ENCODE data around the gene OR2J2.
"Not testable (repeated sequence)": the region's sequence is repeated elsewhere in the genome, so short reads cannot be mapped to it uniquely, and the experiment has no call there.

The OR2J2 gene

DNA sequence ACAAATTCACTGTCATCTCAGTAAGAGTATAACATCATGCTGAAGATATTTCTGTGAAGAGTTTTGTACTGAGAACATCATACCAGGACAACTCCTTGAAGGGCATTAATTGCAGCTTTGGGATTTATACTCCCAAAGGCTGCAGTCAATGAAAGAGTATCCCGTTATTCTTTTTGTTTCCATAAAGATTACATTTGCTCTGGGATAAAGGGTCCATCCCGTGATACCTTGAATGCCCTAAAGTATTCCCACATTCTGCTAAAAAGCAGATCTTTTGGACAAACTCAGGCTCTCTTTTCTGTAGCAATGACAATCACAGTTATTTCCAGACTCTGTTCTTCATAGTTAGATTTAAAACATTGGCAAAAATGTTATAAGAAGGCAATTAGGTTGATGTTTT, at the start of gene OR2J2:
TSS of gene OR2J2 (plus strand) at position 301 of the 400 bp plus-strand sequence. CDS start 2,729 bp downstream, outside the sequence.
- not testable (repeated sequence) for DNase-seq (ENCODE audit: low read depth in 2 of 3, low spot score in 1 of 3)

DNA sequence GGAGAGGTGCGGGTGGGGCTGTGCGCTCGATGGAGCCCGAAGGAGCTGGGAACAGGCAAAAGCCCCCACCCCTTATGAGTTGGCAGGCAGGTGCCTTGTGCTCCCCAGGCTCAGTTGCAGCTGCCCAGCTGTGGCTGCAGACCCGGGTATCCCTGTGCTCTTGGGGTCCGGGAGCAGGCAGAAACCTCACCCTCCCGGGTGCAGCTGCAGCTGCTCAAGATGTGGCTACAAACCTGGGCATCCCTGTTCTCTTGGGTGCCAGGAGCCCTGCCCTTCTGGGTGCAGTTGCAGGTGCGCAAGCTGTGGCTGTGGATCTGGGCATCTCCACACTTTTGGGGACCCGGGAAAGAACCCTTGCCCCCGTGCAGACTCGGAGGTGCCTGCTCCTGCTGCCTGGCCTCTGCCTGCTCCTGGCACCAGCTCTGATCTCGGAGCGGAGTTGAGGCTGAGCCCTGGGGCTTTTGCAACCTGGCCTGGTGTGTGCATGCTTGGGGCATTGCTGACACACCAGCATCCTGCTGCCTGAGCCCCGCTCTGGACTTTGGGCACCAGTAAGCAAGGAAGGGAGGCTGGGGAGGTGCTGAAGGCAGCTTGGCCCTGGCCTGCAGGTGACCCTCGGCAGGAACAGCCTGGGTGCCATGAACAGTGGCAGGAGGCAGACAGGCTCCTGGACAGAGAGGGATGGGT, 41.2 kb upstream of the OR2J2 start:
- DNase-seq (ENCODE audit: low read depth in 2 of 3, low spot score in 1 of 3), result no peak

DNA sequence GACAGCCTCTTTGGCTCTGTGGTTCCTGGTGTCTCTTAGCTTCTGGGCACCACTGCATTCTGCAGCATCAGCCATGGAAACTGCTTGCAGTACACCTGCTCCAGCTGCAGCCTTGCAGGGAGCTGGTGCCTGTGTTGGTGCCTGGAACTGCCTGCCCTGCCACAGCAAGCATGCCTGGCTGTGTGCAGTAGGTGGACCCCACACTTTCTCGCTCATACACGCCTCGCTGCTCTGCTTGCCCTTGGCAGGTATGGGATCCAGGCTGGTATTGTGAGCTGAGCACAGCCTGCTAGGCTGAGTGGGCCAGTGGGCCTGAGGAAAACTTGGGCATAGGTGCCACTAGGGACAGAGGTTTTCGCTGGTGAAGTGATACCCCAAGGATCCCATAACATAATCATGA, 40.1 kb upstream of the OR2J2 start:
- no peak for DNase-seq (ENCODE audit: low read depth in 2 of 3, low spot score in 1 of 3)

DNA sequence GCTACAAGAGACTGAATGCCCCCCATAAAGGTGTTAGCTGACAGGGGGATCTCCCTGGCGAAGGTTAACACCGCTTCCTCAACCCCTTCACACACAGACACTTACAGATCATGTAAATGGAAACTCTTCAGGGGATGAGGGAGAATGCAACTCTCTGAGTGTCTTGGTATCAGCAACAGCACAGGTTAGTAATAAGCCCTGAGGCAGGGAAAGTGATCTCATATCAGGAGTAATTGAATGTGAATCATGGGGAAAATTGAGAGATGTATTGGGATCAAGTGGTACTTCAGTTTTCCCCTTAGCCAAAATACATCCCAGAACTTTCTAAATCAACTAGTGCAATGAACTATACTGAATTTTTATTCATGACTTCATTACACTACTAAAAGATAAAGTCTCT, 39.0 kb upstream of the OR2J2 start:
- no peak for DNase-seq (ENCODE audit: low read depth in 2 of 3, low spot score in 1 of 3)

DNA sequence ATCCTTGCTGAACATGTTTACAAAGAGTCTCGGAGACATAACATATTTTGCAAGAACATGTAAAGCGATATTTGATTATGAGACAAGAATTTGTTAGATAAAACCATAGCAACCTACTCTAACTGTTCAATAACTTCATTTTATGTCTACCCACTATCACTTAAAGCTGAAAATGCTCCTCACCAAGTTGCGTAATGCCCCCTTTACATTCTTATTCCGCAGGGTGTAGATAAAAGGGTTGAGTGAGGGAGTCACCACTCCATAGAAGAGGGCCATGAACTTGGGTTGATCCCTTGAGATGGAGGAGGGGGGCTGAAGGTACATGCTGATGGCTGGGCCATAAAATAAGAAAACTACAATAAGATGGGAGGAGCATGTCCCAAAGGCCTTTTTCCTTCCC, 33.0 kb upstream of the OR2J2 start:
- DNase-seq (ENCODE audit: low read depth in 2 of 3, low spot score in 1 of 3), result no peak

DNA sequence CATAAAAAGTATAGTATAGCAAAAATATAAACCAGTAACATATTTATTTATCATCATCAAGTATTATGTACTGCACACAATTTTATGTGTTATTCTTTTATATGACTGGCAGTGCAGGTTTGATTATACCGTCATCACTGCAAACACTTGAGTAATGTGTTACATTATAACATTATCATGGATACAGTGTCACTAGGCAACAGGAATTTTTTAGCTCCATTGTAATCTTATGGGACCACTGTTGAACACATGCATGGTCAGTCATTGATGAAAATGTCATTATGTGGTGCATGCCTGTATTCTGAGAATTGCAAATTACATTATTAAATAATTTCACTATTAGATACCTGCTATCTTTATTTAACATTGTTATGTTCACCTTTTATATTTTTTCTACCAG, 29.1 kb upstream of the OR2J2 start:
- no peak for DNase-seq (ENCODE audit: low read depth in 2 of 3, low spot score in 1 of 3)

DNA sequence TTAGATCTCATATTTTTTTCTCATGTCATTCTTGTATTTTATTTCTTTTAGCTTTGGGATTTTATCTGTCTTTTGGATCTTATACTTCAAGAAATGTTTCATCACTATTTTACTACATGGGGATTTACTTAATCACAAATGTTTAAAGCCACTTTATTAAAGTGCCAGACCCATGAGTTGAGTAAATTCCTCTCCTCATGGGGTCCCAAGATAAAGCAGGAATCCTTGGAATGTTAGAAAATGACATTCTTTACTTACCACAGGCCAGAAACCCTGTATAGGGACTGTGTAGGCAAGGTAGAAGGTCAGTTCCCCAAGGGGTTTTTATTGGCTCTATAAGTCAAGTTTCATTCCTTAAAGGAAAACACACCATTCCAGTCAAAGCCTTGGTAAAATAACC, 28.4 kb upstream of the OR2J2 start:
- DNase-seq (ENCODE audit: low read depth in 2 of 3, low spot score in 1 of 3), result no peak

DNA sequence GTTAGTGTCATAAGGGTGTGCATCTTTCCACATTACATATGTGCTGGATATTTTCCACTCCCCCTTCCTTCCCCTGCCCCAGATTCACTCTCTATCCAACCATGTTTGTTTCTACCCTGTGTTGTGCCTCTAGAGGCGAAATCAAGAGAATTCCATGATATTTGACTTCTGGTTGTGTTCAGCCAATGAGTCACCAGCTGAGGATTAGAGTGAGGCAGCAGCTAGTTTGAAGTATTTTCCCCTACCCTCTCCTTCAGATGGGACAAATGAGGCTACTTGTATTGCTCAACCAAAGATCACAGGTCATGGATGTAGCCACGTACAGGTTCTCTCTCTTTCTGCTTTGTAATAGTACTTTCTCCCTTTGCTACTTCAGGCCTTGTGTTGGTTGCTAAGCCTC, 24.5 kb upstream of the OR2J2 start:
- DNase-seq (ENCODE audit: low read depth in 2 of 3, low spot score in 1 of 3), result no peak

DNA sequence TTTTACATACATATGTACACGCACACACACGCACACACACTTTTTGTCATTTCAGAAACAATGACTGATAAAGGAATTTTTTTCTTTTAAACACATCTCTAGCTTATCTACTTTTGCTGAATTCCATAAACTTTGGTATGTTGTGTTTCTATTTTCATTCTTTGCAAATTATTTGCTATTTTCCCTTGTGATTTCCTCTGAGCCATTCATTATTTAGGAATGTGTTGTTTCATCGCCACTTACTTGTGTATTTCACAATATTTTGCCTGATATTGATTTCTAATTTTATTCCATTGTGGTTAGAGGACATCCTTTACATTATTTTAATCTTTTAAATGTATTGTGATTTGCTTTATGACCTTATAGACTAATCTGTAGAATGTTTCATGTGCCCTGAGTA, 23.6 kb upstream of the OR2J2 start:
- DNase-seq (ENCODE audit: low read depth in 2 of 3, low spot score in 1 of 3), result no peak

DNA sequence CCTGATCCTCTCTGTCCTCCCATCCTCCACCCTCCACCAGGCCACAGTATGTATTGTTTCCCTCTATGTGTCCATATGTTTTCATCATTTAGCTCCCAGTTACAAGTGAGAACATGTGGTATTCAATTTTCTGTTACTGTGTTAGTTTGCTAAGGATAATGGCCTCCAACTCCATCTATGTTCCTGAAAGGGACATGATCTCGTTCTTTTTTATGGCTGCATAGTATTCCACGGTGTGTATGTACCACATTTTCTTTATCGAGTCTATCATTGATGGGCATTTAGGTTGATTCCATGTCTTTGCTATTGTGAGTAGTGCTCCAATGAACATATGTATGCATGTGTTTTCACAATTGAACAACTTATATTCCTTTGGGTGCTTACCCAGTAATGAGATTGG, 21.3 kb upstream of the OR2J2 start:
- not testable (repeated sequence) for DNase-seq (ENCODE audit: low read depth in 2 of 3, low spot score in 1 of 3)

DNA sequence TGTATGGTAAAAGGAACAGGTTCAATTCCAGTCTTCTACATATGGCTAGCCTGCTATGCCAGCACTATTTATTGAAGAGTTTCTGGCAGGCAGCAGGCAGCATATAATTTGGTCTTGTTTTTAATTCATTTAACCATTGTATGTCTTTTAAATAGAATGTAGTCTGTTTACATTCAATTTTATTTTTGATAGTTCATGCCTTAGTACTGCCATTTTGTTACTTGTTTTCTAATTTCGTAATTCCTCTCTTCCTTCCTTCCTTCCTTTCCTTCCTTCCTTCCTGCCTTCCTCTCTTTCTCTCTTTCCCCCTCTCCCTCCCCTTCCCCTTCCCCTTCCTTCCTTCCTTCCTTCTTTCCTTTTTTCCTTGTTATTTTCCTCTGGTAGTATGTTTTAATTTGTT, 17.6 kb upstream of the OR2J2 start:
- DNase-seq (ENCODE audit: low read depth in 2 of 3, low spot score in 1 of 3), result no peak

DNA sequence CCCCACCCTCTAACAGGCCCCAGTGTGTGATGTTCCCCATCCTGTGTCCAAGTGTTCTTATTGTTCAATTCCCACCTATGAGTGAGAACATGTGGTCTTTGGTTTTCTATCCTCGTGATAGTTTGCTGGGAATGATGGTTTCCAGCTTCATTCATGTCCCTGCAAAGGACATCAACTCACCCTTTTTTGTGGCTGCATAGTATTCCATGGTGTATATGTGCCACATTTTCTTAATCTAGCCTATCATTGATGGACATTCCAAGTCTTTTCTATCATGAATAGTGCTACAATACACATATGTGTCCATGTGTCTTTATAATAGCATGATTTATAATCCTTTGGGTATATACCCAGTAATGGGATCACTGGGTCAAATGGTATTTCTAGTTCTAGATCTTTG, 15.5 kb upstream of the OR2J2 start:
- DNase-seq (ENCODE audit: low read depth in 2 of 3, low spot score in 1 of 3), result not testable (repeated sequence)

DNA sequence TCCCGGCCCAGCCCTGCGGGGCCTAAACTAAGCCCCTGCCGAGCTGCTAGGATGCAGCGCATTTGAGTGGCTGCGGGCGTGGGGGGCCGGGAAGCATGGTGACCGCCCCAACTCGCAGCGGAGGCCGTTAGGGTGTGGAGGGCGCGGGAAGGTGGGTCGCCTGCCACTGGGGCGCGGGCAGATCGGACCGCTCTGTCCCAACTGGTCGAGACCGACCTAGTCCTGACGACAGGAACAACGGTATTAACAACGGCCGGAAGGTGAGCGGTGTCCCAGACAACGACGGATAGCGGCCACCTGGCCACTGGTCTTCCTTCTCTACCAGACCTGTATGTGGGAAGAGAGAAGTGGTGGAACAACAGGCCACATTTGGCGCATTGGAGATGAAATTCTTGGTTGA, 10.8 kb upstream of the OR2J2 start:
- DNase-seq (ENCODE audit: low read depth in 2 of 3, low spot score in 1 of 3), result not testable (repeated sequence)

DNA sequence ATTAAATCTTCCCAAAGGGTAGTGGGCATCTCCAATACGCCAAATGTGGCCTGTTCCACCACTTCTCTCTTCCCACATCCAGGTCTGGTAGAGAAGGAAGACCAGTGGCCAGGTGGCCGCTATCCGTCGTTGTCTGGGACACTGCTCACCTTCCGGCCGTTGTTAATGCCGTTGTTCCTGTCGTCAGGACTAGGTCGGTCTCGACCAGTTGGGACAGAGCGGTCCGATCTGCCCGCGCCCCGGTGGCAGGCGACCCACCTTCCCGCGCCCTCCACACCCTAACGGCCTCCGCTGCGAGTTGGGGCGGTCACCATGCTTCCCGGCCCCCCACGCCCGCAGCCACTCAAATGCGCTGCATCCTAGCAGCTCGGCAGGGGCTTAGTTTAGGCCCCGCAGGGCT, 5.1 kb upstream of the OR2J2 start:
- not testable (repeated sequence) for DNase-seq (ENCODE audit: low read depth in 2 of 3, low spot score in 1 of 3)

DNA sequence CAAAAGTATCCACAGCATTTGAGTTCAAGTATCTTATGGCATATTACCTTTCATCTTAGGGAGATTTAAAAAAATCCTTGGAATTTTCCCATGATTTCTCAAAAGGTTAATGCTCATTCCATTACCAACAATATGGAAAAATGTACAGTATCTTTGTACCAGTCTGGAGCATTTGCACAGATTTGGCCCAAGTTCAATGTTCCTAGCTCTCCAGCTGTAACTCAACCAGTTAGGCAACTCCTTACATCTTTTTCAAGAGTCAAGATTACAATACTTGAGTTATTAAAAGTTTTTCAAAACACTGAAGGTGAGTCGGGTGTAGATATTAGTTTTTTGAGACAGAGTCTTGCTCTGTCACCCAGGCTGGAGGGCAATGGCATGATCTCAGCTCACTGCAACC, 1.0 kb downstream of the OR2J2 start:
- no peak for DNase-seq (ENCODE audit: low read depth in 2 of 3, low spot score in 1 of 3)

DNA sequence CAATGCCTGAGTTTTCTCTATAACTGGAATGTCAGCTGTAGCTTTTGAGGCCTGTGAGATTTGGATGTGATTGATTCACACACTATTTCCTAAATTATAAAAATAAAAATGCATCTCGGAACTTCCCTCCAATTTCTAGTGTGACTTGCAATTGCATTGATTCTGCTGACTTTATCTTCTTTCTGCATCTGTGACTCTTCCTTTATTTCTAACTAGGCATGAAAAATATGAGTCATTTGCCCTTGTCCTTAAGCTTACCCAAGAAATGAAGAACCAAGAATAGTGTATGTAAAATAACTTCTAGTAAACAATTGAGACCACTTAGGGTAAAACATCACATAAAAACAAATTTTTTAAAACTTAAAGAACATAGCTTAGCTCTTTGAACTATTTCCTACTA, 12.9 kb downstream of the OR2J2 start:
- DNase-seq (ENCODE audit: low read depth in 2 of 3, low spot score in 1 of 3), result no peak

DNA sequence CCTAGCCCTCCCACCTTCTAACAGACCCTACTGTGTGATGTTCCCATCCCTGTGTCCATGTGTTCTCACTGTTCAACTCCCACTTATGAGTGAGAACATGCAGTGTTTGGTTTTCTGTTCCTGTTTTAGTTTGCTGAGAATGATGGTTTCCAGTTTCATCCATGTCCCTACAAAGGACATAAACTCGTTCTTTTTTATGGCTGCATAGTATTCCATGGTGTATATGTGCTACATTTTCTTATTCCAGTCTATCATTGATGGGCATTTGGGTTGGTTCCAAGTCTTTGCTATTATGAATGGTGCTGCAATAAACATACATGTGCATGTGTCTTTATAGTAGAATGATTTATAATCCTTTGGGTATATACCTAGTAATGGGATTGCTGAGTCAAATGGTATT, 18.0 kb downstream of the OR2J2 start:
- not testable (repeated sequence) for DNase-seq (ENCODE audit: low read depth in 2 of 3, low spot score in 1 of 3)

DNA sequence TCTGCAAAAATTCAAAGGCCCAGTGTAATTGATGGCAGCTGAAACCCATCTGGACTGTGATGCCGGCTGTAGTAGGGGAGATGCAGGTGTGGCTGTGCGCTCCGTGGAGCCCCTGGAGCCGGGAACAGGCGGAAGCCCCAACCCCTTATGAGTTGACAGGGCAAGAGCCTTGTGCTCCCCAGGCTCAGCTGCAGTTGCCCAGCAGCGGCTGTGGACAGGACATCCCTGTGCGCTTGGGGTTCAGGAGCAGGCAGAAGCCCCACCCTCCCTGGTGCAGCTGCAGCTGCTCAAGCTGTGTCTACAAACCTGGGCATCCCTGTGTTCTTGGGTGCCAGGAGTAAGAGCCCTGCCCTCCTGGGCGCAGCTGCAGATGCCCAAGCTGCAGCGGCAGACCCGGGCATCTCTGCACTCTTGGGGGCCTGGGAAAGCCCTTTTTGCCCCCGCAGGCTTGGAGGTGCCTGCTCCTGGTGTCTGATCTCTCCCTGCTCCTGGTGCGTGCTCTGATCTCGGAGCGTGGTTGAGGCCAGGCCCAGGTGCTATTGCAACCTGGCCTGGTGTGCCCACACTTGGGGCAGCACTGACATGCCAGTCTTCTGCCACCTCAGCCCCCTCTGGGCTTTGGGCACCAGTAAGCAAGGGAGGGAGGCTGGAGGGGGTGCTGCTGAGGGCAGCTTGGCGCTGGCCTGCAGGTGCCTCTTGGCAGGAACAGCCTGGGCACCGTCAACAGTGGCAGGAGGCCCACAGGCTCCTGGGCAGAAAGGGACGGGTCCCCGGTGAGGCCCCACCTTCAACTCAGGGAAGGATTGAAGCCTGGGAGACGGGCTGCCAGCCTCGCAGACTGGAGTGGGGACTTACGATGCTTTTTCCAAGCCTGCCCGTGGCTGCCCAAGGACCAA, 30.3 kb downstream of the OR2J2 start:
- no peak for DNase-seq (ENCODE audit: low read depth in 2 of 3, low spot score in 1 of 3)

DNA sequence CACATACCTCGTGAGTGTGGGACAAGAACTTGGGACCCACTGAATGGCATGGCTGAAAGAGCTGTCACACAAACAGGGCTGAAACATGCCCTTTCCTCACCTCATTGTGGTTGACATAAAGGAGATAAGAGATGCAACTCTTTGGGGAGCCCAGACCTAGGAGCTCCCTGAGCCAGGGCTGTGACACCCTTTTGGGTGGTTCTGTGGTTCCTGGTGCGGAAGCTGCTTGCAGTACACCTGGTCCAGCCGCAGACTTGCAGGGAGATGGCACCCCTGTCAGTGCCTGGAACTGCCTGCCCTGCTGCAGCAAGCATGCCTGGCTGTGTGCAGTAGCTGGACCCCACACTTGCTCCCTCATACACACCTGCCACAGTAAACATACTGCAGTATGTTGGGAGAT, 31.3 kb downstream of the OR2J2 start:
- DNase-seq (ENCODE audit: low read depth in 2 of 3, low spot score in 1 of 3), result no peak

DNA sequence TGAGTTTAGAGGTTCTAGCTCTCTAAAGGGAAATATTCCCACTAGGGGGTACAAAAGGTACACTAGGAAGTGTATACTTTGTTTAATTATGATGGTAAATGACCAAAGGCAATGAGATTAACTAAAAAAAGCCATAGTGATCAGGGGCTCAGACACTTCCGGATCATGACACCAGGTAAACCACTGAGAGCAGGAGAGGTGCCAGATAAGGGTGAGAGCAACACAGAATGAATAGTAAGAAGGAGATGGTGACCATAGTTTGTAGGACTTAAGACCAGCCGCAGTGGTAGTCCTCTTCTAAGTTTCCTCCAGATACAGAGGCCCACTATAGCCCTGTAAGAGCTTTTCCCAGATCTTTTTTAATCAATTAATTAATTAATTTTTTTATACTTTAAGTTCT, 40.8 kb downstream of the OR2J2 start:
- no peak for DNase-seq (ENCODE audit: low read depth in 2 of 3, low spot score in 1 of 3)

DNA sequence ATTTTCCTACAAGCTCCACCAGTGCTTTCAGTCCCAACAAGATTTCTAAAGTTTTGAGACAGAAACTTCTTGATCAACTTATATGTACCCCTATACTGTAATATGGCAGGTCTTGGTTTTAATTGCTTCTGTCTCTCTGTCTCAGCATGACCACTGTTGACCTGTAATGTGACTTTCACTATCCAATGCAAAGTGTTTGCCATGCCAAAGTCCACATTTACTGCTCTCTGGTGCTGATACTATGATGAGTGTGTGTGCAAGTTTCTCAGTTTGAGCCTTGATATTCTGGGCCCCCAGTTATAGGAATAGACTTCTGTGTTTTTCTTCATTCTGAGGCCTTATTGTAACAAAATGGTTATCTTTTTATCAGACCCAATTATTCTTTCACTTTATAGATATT, 45.8 kb downstream of the OR2J2 start:
- no peak for DNase-seq (ENCODE audit: low read depth in 2 of 3, low spot score in 1 of 3)

DNA sequence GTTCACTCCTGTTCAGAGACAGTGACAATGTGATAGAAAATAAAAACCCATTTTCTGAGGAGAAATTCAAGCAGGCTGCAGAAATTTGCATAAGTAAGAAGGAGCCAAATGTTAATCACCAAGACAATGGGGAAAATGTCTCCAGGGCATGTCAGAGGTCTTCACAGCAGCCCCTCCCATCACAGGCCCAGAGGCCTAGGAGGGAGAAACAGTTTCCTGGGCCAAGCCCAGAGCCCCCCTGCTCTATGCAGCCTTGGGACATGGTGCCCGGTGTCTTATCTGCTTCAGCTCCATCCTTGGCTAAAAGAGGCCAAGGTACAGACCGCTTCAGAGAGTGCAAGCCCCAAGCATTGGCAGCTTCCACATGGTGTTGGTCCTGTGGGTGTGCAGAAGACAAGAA, 46.5 kb downstream of the OR2J2 start:
- not testable (repeated sequence) for DNase-seq (ENCODE audit: low read depth in 2 of 3, low spot score in 1 of 3)

DNA sequence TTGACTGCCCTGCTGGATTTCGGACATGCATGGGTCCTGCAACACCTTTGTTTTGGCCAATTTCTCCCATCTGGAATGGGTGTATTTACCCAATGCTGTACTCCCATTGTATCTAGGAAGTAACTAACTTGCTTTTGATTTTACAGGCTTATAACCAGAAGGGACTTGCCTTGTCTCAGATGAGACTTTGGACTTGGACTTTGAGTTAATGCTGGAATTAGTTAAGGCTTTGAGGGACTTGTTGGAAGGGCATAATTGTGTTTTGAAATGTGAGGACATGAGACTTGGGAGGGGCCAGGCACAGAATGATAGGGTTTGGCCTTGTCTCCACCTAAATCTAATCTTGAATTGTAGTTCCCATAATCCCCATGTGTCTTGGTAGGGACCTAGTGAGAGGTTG, 47.3 kb downstream of the OR2J2 start:
- not testable (repeated sequence) for DNase-seq (ENCODE audit: low read depth in 2 of 3, low spot score in 1 of 3)

All from stimulated activated CD4-positive, alpha-beta T cell treated with anti-CD3 and anti-CD28 coated beads, Interleukin-12 subunit alpha, Interleukin-12 subunit beta, amount 100 ng/mL, for 48 hours (primary cell).